H1 (cell line): ENCODE results near the gene ANKRD29. TPM values are rescaled to one million over a fixed set of nuclear protein-coding genes. Genes with fewer than 3 reads are reported as not detected.

ENCODE experiments used
- ATF3 ChIP-seq: IDR thresholded peaks from 2 replicates; pipeline ENCODE4 v1.6.1; 2011; ENCODE audit warnings: low read depth, mild to moderate bottlenecking, low read length; ENCODE audit not compliant: insufficient read depth
- CHD2 ChIP-seq: IDR thresholded peaks from 2 replicates; pipeline ENCODE4 v1.6.1; 2012; ENCODE audit warnings: low read length, improper control_type of control experiment
- CTCF ChIP-seq, 3 experiments: IDR thresholded peaks; 1 replicate in 2 of 3; 2 replicates in 1 of 3; pipeline versions ENCODE4 v1.5.1 to v1.6.1; 2011; ENCODE audit warnings: low read length in 3 of 3, mild to moderate bottlenecking in 3 of 3, inconsistent platforms in 2 of 3, low read depth in 1 of 3, moderate library complexity in 1 of 3; ENCODE audit not compliant: insufficient read depth in 1 of 3; ENCODE audit errors: control extremely low read depth in 1 of 3
- EGR1 ChIP-seq: IDR thresholded peaks from 2 replicates; pipeline ENCODE4 v1.6.1; 2011; ENCODE audit warnings: low read depth, low read length, borderline replicate concordance
- FOSL1 ChIP-seq: IDR thresholded peaks from 2 replicates; pipeline ENCODE4 v1.6.1; 2011; ENCODE audit warnings: mild to moderate bottlenecking, low read depth, low read length, moderate library complexity; ENCODE audit not compliant: insufficient read depth
- GABPA ChIP-seq: IDR thresholded peaks from 2 replicates; pipeline ENCODE4 v1.6.1; 2011; ENCODE audit warnings: mild to moderate bottlenecking, low read length, moderate library complexity, borderline replicate concordance; ENCODE audit not compliant: insufficient read depth
- GTF2F1 ChIP-seq: IDR thresholded peaks from 2 replicates; pipeline ENCODE4 v1.6.1; 2012; ENCODE audit warnings: low read depth, low read length, improper control_type of control experiment, borderline replicate concordance
- HDAC2 ChIP-seq, 2 experiments: fragments of 300-600 bp in 1 of 2; sonication (generic) in 1 of 2; IDR thresholded peaks; 2 replicates each; pipeline ENCODE4 v1.6.1; 2011 to 2012; ENCODE audit warnings: low read depth in 2 of 2, low read length in 2 of 2, mild to moderate bottlenecking in 2 of 2, moderate library complexity in 2 of 2, borderline replicate concordance in 1 of 2, inconsistent platforms in 1 of 2
- HDAC6 ChIP-seq: IDR thresholded peaks from one replicate; pipeline ENCODE4 v1.7.1; 2012; ENCODE audit warnings: low read depth, mild to moderate bottlenecking, inconsistent platforms, low read length, moderate library complexity
- JUND ChIP-seq: IDR thresholded peaks from 2 replicates; pipeline ENCODE4 v1.6.1; 2011; ENCODE audit warnings: mild to moderate bottlenecking, improper control_type of control experiment, low read length
- NANOG ChIP-seq: IDR thresholded peaks from 2 replicates; pipeline ENCODE4 v1.6.1; 2011; ENCODE audit warnings: low read length, low read depth, mild to moderate bottlenecking, inconsistent platforms; ENCODE audit not compliant: insufficient read depth, poor library complexity, severe bottlenecking
- NRF1 ChIP-seq: IDR thresholded peaks from 2 replicates; pipeline ENCODE4 v1.6.1; 2011; ENCODE audit warnings: mild to moderate bottlenecking, low read depth, low read length, improper control_type of control experiment
- PHF8 ChIP-seq: fragments of 200-600 bp; sonication (generic); conservative IDR thresholded peaks from 2 replicates; pipeline ENCODE4 v1.7.1; 2012; ENCODE audit warnings: low read depth, mild to moderate bottlenecking, inconsistent platforms, low read length, moderate library complexity
- SAP30 ChIP-seq: fragments of 300-600 bp; sonication (generic); IDR thresholded peaks from 2 replicates; pipeline ENCODE4 v1.7.1; 2012; ENCODE audit warnings: low read length, moderate library complexity, mild to moderate bottlenecking, inconsistent platforms; ENCODE audit not compliant: insufficient read depth, insufficient replicate concordance
- SIX5 ChIP-seq: IDR thresholded peaks from 2 replicates; pipeline ENCODE4 v1.6.1; 2011; ENCODE audit warnings: mild to moderate bottlenecking, low read depth, low read length
- SP4 ChIP-seq: IDR thresholded peaks from 2 replicates; pipeline ENCODE4 v1.6.1; 2012; ENCODE audit warnings: low read length, inconsistent platforms
- SUZ12 ChIP-seq: fragments of 200-600 bp; sonication (generic); IDR thresholded peaks from 2 replicates; pipeline ENCODE4 v1.6.1; 2012; ENCODE audit warnings: mild to moderate bottlenecking, inconsistent platforms, low read length, moderate library complexity, mixed read lengths
- TEAD4 ChIP-seq: IDR thresholded peaks from 2 replicates; pipeline ENCODE4 v1.6.1; 2012; ENCODE audit warnings: low read depth, low read length, inconsistent platforms, mixed read lengths
- ZNF274 ChIP-seq: IDR thresholded peaks from 2 replicates; pipeline ENCODE4 v1.7.0; 2012; ENCODE audit warnings: low read length, borderline replicate concordance; ENCODE audit errors: extremely low read depth
- polyA plus RNA-seq, 7 experiments: library from polyadenylated mRNA; depleted of rRNA in 3 of 7; stranded (reverse) in 5 of 7; unstranded in 2 of 7; fragments of >200 nt in 5 of 7; fragments of 200-250 nt in 2 of 7; gene quantifications; 1 replicate in 5 of 7; 2 replicates in 1 of 7; 4 replicates in 1 of 7; pipeline versions ENCODE4 v1.2.1 to v1.2.3, GENCODE V29; 2011 to 2013; ENCODE audit warnings: missing spikeins in 2 of 7, mixed read lengths in 2 of 7
- total RNA-seq: library from RNA; stranded (reverse); fragmentation: NEBNext Ultra II Directional; extraction: Animal tissue kit (Norgen Biotek cat#: 25700); gene quantifications from 2 replicates; pipeline ENCODE4 v1.2.1, GENCODE V29; 2021

The ANKRD29 gene
- total and polyA plus RNA-seq, 2 of the 8 experiments (the other 6 are each of a cell fraction or from before 2014, with no cell fraction given) = 3.0 to 7.3 TPM

- TF ChIP-seq CTCF (IDR thresholded peaks at IDR 0.05; ENCODE audit: control extremely low read depth in 1 of 3, insufficient read depth in 1 of 3, low read depth in 1 of 3, low read length in 3 of 3) (peak; percentile 70 to 85 (median 71)), SP4 (no peak), CHD2 (no peak), HDAC6 (no peak), SUZ12 (no peak), ZNF274 (no peak), SIX5 (no peak), SAP30 (peak; percentile 62), GABPA (no peak), GTF2F1 (no peak), JUND (peak; percentile 45; the same call in 1 of the 2 replicates), NRF1 (peak; percentile 38; the same call in 1 of the 2 replicates), FOSL1 (no peak), HDAC2 (IDR thresholded peaks at IDR 0.05; ENCODE audit: borderline replicate concordance in 1 of 2, low read depth in 2 of 2, low read length in 2 of 2) (0 out of 4 replicates have a peak, but pooled peaks have one; percentile 14 to 62), EGR1 (0 out of 2 replicates have a peak, but pooled peaks have one; percentile 7), ATF3 (no peak), NANOG (no peak), TEAD4 (no peak), PHF8 (peak; percentile 94)
Observed at GRCh38 chr18:23586249-23587196, 76.2 kb downstream of the ANKRD29 start, which contains the start of gene NPC1 (continued).
